GM19239 (cell line): Measurements from ENCODE around the gene RASGRF1.

Experiments
- DNase-seq: peaks from one replicate; pipeline ENCODE4 v3.0.0; 2011; ENCODE audit warnings: low spot score; ENCODE audit not compliant: insufficient read length
- FAIRE-seq: peaks from 2 replicates; lab custom pipeline; 2011; peaks lifted over from hg19 to GRCh38; lab: Jason Lieb, UNC

The RASGRF1 gene

GRCh38 chr15:79101866-79102581, 11.4 kb upstream of the RASGRF1 start:
- DNase-seq (no peak), FAIRE-seq (no peak)

- FAIRE-seq: no peak
- no peak for DNase-seq
These were observed 9.1 kb upstream of the RASGRF1 start for GRCh38 chr15:79099692-79100091.

GRCh38 chr15:79094611-79095021, 4.0 kb upstream of the RASGRF1 start:
- FAIRE-seq (no peak), DNase-seq (no peak)

GRCh38 chr15:79093352-79093935, 2.9 kb upstream of the RASGRF1 start:
- DNase-seq (no peak), FAIRE-seq (no peak)

- no peak for DNase-seq
- no peak for FAIRE-seq
These were observed 1.8 kb upstream of the RASGRF1 start for GRCh38 chr15:79092382-79092781.

GRCh38 chr15:79091204-79091867, 756 bp upstream of the RASGRF1 start:
- DNase-seq (no peak), FAIRE-seq (no peak)

- DNase-seq: no peak
- no peak for FAIRE-seq
These were observed 592 bp downstream of the RASGRF1 start for GRCh38 chr15:79089890-79090486.

GRCh38 chr15:79089331-79089889, 1.2 kb downstream of the RASGRF1 start:
- DNase-seq (no peak), FAIRE-seq (no peak)

- FAIRE-seq (no peak), DNase-seq (no peak)
These were observed 2.0 kb downstream of the RASGRF1 start for GRCh38 chr15:79088426-79089205.

GRCh38 chr15:79086814-79087213, 3.8 kb downstream of the RASGRF1 start:
- FAIRE-seq (no peak), DNase-seq (no peak)

GRCh38 chr15:79084308-79084968, 6.1 kb downstream of the RASGRF1 start:
- no peak for FAIRE-seq

GRCh38 chr15:79083154-79083553, 7.4 kb downstream of the RASGRF1 start:
- DNase-seq (no peak), FAIRE-seq (no peak)

More at GRCh38 chr15:79084308-79084968, 6.1 kb downstream of the RASGRF1 start:
- DNase-seq: no peak

- FAIRE-seq (no peak), DNase-seq (no peak)
These were observed 8.1 kb downstream of the RASGRF1 start for GRCh38 chr15:79082363-79083070.

- DNase-seq (no peak), FAIRE-seq (no peak)
These were observed 11.7 kb downstream of the RASGRF1 start for GRCh38 chr15:79078763-79079410.

- FAIRE-seq: no peak
These were observed 12.6 kb downstream of the RASGRF1 start for GRCh38 chr15:79078003-79078402.

GRCh38 chr15:79076661-79077060, 13.9 kb downstream of the RASGRF1 start:
- FAIRE-seq (no peak), DNase-seq (no peak)

More at GRCh38 chr15:79078003-79078402, 12.6 kb downstream of the RASGRF1 start:
- DNase-seq: no peak

- FAIRE-seq (no peak), DNase-seq (no peak)
These were observed 15.3 kb downstream of the RASGRF1 start for GRCh38 chr15:79075256-79075655.

- no peak for FAIRE-seq
- no peak for DNase-seq
These were observed 17.2 kb downstream of the RASGRF1 start for GRCh38 chr15:79073336-79073735.
